ENCODE data around the gene DCLK2. TPM values are rescaled to one million over a fixed set of nuclear protein-coding genes. Genes with fewer than 3 reads are reported as not detected.

Gene DCLK2
- total and polyA plus RNA-seq, 2 of the 4 experiments (the other 2 are of a cell fraction): 11.3 to 15.5 TPM

DNA sequence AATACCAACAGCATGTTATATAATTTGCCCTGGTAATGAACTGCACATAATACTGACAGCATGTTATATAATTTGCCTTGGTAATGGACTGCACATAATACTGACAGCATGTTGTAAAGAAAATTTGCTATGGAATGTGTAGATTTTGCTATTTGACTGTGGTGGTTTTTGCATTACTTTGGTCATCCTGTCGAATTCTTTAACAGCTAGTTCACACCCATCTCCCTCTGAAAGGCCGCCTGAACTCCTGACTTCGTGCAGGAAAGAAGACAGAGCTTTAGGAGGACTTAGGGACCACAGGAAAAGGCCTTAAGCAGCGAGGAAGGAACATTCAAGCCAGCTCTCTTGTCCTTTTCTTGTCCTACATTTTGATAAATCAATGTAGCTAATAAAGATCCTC is 45.2 kb upstream of the DCLK2 start:
- H3K14ac ChIP-seq (replicated peaks; ENCODE audit: low read depth, low read length): no peak overlapping the region
- no peak overlapping the region for H3K27ac ChIP-seq (ENCODE audit: insufficient read depth, low read length)
- no peak overlapping the region; the same call in 1 of the 2 replicates for H2BK20ac ChIP-seq (ENCODE audit: low read depth, low read length)
- intact Hi-C loops (cut with micrococcal nuclease) (no loop called here), in situ Hi-C loops (cut with MboI; ENCODE audit: low sequenced_read_pairs) (no loop called here), dilution Hi-C loops (cut with HindIII; ENCODE audit: low sequenced_read_pairs, unreplicated experiment) (no loop called here)
- H3K18ac ChIP-seq (ENCODE audit: low read depth, low read length): no peak overlapping the region
- no peaks in the 10 kb centered on the region for H4K20me1 ChIP-seq (ENCODE audit: insufficient read depth, low read length)
- H3K4me2 ChIP-seq (ENCODE audit: low read depth, low read length): no peak overlapping the region
- no peaks in the 10 kb centered on the region for H3K79me1 ChIP-seq (ENCODE audit: low read depth in 1 of 2, low read length in 2 of 2)
- CTCF ChIA-PET: interaction anchor here (1.0 kb wide), 1 partner anchor 15 kb away, joined by 3 read pairs; no protein-coding TSS in a partner anchor
- H3K9me1 ChIP-seq (ENCODE audit: insufficient read depth, low read length): no peaks in the 10 kb centered on the region
- ATAC-seq (ENCODE audit: low read depth) (no peak), DNase-seq (no peak)
- H3K36me3 ChIP-seq (ENCODE audit: control insufficient read depth, insufficient read depth, low read length): no peaks in the 10 kb centered on the region
- H3K4me1 ChIP-seq (ENCODE audit: control insufficient read depth, insufficient read depth, low read length): 0 out of 2 replicates have a peak, but pooled peaks cover 2% of the 10 kb centered on the region
- H4K8ac ChIP-seq (ENCODE audit: low read depth in 2 of 2, low read length in 2 of 2): no peak overlapping the region
- no peak overlapping the region for H2BK5ac ChIP-seq (ENCODE audit: low read depth, low read length, poor library complexity, severe bottlenecking)
- no peak overlapping the region for H3K4ac ChIP-seq (ENCODE audit: low read depth, low read length)
- H2AK9ac ChIP-seq (replicated peaks; ENCODE audit: low read depth, low read length, poor library complexity): no peak overlapping the region
- no peak overlapping the region for H4K5ac ChIP-seq (ENCODE audit: low read depth, low read length)
- WGBS, 2 experiments (ENCODE audit: extremely low coverage in 2 of 2, insufficient read length in 1 of 2): 100% methylated on average over 1 of the region's 4 CpGs; no CpG with 5 or more reads in 1 of the 2 experiments
- H3K27me3 ChIP-seq (ENCODE audit: control insufficient read depth, insufficient read depth, low read length): no peaks in the 10 kb centered on the region
- no peaks in the 10 kb centered on the region for H3K9me3 ChIP-seq (ENCODE audit: control insufficient read depth, insufficient read depth, low read length)
- POLR2A ChIA-PET (ENCODE audit: unreplicated experiment): no interaction called here
- H4K91ac ChIP-seq (ENCODE audit: insufficient read depth, low read depth, low read length): no peak overlapping the region
- BruUV-seq (replicated peaks): no TSS peak
- no peak overlapping the region for H3K56ac ChIP-seq (ENCODE audit: extremely low read depth, insufficient read depth, low read length)
- TF ChIP-seq SMC3 (IDR thresholded peaks at IDR 0.05; ENCODE audit: low read depth, low read length): no peak
- TF ChIP-seq POLR2A (IDR thresholded peaks at IDR 0.05; ENCODE audit: low read depth, low read length): no peak
- no peak for TF ChIP-seq NFE2L2 (IDR thresholded peaks at IDR 0.05; ENCODE audit: low read depth, low read length)
- no peak for TF ChIP-seq MAZ (IDR thresholded peaks at IDR 0.05; ENCODE audit: borderline replicate concordance, low read depth, low read length)
- no peak for TF ChIP-seq CEBPB (IDR thresholded peaks at IDR 0.05; ENCODE audit: low read depth, low read length)
- TF ChIP-seq RCOR1 (IDR thresholded peaks at IDR 0.05; ENCODE audit: insufficient replicate concordance, low read length): no peak
- TF ChIP-seq, protein P1, sequence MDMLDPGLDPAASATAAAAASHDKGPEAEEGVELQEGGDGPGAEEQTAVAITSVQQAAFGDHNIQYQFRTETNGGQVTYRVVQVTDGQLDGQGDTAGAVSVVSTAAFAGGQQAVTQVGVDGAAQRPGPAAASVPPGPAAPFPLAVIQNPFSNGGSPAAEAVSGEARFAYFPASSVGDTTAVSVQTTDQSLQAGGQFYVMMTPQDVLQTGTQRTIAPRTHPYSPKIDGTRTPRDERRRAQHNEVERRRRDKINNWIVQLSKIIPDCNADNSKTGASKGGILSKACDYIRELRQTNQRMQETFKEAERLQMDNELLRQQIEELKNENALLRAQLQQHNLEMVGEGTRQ (IDR thresholded peaks at IDR 0.05; ENCODE audit: low read depth, low read length): no peak
- no peak for TF ChIP-seq RFX5 (IDR thresholded peaks at IDR 0.05; ENCODE audit: low read depth, low read length)
- TF ChIP-seq, protein P2, sequence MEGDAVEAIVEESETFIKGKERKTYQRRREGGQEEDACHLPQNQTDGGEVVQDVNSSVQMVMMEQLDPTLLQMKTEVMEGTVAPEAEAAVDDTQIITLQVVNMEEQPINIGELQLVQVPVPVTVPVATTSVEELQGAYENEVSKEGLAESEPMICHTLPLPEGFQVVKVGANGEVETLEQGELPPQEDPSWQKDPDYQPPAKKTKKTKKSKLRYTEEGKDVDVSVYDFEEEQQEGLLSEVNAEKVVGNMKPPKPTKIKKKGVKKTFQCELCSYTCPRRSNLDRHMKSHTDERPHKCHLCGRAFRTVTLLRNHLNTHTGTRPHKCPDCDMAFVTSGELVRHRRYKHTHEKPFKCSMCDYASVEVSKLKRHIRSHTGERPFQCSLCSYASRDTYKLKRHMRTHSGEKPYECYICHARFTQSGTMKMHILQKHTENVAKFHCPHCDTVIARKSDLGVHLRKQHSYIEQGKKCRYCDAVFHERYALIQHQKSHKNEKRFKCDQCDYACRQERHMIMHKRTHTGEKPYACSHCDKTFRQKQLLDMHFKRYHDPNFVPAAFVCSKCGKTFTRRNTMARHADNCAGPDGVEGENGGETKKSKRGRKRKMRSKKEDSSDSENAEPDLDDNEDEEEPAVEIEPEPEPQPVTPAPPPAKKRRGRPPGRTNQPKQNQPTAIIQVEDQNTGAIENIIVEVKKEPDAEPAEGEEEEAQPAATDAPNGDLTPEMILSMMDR (conservative IDR thresholded peaks at IDR 0.05; ENCODE audit: low read depth, low read length): no peak
- TF ChIP-seq CHD1 (IDR thresholded peaks at IDR 0.05; ENCODE audit: low read depth, low read length): no peak
- no peak for TF ChIP-seq MXI1 (IDR thresholded peaks at IDR 0.05; ENCODE audit: borderline replicate concordance, low read depth, low read length)
- no peak for TF ChIP-seq MAFK (IDR thresholded peaks at IDR 0.05; ENCODE audit: low read depth, low read length)
- no peak for TF ChIP-seq FOS (IDR thresholded peaks at IDR 0.05; ENCODE audit: low read depth, low read length)
- no peak for TF ChIP-seq RAD21 (IDR thresholded peaks at IDR 0.05; ENCODE audit: low read length)
- TF ChIP-seq, protein P3, sequence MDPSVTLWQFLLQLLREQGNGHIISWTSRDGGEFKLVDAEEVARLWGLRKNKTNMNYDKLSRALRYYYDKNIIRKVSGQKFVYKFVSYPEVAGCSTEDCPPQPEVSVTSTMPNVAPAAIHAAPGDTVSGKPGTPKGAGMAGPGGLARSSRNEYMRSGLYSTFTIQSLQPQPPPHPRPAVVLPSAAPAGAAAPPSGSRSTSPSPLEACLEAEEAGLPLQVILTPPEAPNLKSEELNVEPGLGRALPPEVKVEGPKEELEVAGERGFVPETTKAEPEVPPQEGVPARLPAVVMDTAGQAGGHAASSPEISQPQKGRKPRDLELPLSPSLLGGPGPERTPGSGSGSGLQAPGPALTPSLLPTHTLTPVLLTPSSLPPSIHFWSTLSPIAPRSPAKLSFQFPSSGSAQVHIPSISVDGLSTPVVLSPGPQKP (IDR thresholded peaks at IDR 0.05; ENCODE audit: borderline replicate concordance, low read depth, low read length): no peak
- no peak for TF ChIP-seq BHLHE40 (IDR thresholded peaks at IDR 0.05; ENCODE audit: low read depth, low read length)
- H2AK5ac ChIP-seq (ENCODE audit: low read depth, low read length): no peak overlapping the region
- H3K9ac ChIP-seq (ENCODE audit: low read depth, low read length): no peak overlapping the region
- no peak overlapping the region for H3K4me3 ChIP-seq (ENCODE audit: insufficient read depth, low read depth, low read length)
- H2BK120ac ChIP-seq (ENCODE audit: low read depth, low read length): no peak overlapping the region
- no peak overlapping the region for H3K23ac ChIP-seq (ENCODE audit: low read depth, low read length)
- no peak overlapping the region for H2BK15ac ChIP-seq (ENCODE audit: low read depth, low read length)
- H2AFZ ChIP-seq (replicated peaks; ENCODE audit: low read length, poor library complexity): no peak overlapping the region

All from IMR-90 (cell line).